Dendritic cell treated with granulocyte-macrophage colony-stimulating factor and Interleukin-4, amounts not matched to agents 40 ng/mL and 50 ng/mL, for 4 days (primary cell): Measurements from ENCODE around the gene ZGPAT.

Experiments
- H3K27ac Mint-ChIP-seq: one replicate; pipeline ENCODE4 v1.8.0; 2022; ENCODE audit warnings: mild to moderate bottlenecking, mixed read lengths
- H3K27me3 Mint-ChIP-seq: one replicate; pipeline ENCODE4 v1.8.0; 2022; ENCODE audit warnings: mild to moderate bottlenecking, mixed read lengths
- H3K36me3 Mint-ChIP-seq: one replicate; pipeline ENCODE4 v1.8.0; 2022; ENCODE audit warnings: low read depth, mixed read lengths
- H3K4me1 Mint-ChIP-seq: one replicate; pipeline ENCODE4 v1.8.0; 2022; ENCODE audit warnings: low read depth, mixed read lengths
- H3K4me3 Mint-ChIP-seq: one replicate; pipeline ENCODE4 v1.8.0; 2022; ENCODE audit warnings: mild to moderate bottlenecking, moderate library complexity, mixed read lengths
- H3K9me3 Mint-ChIP-seq: one replicate; pipeline ENCODE4 v1.8.0; 2022; ENCODE audit warnings: mixed read lengths
- intact Hi-C: fragments of 100-400 bp; cut with micrococcal nuclease; formaldehyde crosslinking; loops from one replicate; pipeline ENCODE4 v1.15.0; 2022

ZGPAT gene

DNA sequence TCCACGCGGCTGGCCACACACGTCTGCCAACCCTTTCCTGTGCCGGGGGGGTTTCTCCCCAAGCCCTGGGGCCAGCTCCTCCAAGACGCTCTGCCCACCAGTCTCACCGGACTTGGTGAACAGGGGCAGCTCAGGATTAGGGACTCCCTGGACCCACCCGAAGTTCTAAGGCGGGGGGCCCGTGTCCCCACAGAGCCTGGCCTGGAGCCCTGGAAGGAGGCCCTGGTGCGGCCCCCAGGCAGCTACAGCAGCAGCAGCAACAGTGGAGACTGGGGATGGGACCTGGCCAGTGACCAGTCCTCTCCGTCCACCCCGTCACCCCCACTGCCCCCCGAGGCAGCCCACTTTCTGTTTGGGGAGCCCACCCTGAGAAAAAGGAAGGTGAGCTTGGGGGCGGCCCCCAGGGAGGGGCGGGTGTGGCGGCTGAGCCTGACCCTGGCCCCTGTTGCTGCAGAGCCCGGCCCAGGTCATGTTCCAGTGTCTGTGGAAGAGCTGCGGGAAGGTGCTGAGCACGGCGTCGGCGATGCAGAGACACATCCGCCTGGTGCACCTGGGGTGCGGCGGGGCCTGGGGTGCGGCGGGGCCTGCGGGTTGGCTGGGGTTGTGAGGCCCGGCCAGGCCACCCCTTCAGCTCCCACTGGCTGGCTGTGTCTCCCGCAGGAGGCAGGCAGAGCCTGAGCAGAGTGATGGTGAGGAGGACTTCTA is 34.0 kb downstream of the ZGPAT start:
- H3K4me3 Mint-ChIP-seq: no peak overlapping the region
- H3K27me3 Mint-ChIP-seq: peaks cover 16% of the 10 kb centered on the region
- H3K27ac Mint-ChIP-seq: peak overlapping the region; percentile 25
- H3K4me1 Mint-ChIP-seq: peaks cover 30% of the 10 kb centered on the region
- intact Hi-C loops: no loop called here
- H3K36me3 Mint-ChIP-seq: peaks cover 55% of the 10 kb centered on the region
- H3K9me3 Mint-ChIP-seq: no peaks in the 10 kb centered on the region

DNA sequence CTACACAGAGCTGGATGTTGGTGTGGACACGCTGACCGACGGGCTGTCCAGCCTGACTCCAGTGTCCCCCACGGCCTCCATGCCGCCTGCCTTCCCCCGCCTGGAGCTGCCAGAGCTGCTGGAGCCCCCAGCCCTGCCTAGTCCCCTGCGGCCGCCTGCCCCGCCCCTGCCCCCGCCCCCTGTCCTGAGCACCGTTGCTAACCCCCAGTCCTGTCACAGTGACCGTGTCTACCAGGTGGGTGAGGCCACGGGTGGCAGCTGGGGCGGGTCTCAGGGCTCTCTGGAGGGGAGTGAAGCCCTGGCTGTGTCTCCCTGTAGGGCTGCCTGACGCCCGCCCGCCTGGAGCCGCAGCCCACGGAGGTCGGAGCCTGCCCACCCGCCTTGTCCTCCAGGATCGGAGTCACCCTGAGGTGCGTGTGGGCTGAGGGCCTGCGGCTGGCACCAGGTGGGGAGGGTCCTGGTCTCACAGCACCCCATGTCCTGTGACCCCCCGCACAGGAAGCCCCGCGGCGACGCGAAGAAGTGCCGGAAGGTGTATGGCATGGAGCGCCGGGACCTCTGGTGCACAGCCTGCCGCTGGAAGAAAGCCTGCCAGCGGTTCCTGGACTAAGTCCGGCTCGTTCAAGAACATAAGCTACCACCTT is 34.7 kb downstream of the ZGPAT start:
- H3K27me3 Mint-ChIP-seq: peaks cover 9% of the 10 kb centered on the region
- intact Hi-C loops: no loop called here
- H3K9me3 Mint-ChIP-seq: no peaks in the 10 kb centered on the region
- peaks cover 59% of the 10 kb centered on the region for H3K36me3 Mint-ChIP-seq
- no peak overlapping the region for H3K4me3 Mint-ChIP-seq
- no peak overlapping the region for H3K27ac Mint-ChIP-seq
- H3K4me1 Mint-ChIP-seq: peaks cover 23% of the 10 kb centered on the region

DNA sequence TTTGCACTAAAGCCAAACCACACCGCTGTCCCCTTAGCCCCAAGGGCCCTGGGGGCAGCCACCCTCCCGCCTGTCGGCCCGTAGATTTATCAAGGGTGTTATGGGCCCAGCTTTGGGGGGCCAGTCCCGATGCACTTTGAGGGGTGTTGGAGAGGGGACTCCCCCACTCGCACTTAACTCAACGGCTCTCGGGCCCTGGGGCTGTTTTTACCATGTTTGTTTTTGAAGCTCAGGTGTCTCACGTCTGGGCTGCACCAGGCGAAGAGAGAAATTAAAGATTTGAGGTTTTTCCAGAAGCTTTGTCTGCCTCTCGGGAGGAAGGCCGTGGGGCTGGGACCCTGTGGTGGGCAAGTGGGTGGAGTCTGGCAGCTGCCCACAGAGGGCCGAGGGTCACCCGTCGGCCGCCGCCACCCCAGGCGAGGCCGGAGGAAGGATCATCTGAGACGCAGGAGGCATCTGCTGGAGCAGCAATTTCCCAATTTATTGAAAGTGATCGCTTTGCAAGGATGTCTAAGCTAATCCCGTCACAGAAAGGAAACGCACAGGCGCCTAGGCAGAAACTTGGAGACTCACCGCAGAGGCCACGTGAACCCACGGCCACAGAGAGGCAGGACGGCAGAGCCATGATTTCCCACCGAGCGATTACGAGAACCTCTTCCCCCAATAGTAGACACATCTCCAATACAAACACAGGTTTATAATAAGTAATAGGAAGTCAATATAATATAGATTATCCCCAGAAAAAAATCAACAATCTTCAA is 35.6 kb downstream of the ZGPAT start:
- intact Hi-C loops: no loop called here
- Mint-ChIP-seq H3K4me1 (peaks cover 17% of the 10 kb centered on the region), H3K4me3 (no peak overlapping the region), H3K27me3 (peaks cover 4% of the 10 kb centered on the region), H3K9me3 (no peaks in the 10 kb centered on the region), H3K36me3 (peaks cover 68% of the 10 kb centered on the region), H3K27ac (no peak overlapping the region)

DNA sequence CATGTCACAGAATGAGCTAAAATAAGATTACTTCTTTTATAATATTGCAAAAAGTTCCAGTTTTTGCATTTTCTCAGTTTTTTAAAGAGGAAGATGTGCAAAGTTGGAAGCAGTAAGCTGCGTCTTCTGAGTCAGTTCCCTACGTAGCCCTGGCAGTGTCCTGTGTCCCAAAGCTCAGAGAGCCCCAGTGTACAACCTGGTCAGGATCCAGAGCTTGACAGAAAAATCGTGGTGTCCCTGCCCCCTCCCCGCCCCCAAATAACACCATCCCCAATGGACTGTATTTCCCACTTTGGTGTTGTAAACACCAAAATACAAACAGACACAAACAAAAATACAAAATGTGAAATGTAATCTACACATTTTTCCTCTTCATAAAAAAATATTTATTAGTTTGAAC is 36.3 kb downstream of the ZGPAT start:
- Mint-ChIP-seq H3K9me3 (no peaks in the 10 kb centered on the region), H3K36me3 (peaks cover 76% of the 10 kb centered on the region), H3K4me3 (no peak overlapping the region), H3K27ac (no peak overlapping the region), H3K27me3 (no peaks in the 10 kb centered on the region), H3K4me1 (peaks cover 14% of the 10 kb centered on the region)
- intact Hi-C loops: no loop called here

DNA sequence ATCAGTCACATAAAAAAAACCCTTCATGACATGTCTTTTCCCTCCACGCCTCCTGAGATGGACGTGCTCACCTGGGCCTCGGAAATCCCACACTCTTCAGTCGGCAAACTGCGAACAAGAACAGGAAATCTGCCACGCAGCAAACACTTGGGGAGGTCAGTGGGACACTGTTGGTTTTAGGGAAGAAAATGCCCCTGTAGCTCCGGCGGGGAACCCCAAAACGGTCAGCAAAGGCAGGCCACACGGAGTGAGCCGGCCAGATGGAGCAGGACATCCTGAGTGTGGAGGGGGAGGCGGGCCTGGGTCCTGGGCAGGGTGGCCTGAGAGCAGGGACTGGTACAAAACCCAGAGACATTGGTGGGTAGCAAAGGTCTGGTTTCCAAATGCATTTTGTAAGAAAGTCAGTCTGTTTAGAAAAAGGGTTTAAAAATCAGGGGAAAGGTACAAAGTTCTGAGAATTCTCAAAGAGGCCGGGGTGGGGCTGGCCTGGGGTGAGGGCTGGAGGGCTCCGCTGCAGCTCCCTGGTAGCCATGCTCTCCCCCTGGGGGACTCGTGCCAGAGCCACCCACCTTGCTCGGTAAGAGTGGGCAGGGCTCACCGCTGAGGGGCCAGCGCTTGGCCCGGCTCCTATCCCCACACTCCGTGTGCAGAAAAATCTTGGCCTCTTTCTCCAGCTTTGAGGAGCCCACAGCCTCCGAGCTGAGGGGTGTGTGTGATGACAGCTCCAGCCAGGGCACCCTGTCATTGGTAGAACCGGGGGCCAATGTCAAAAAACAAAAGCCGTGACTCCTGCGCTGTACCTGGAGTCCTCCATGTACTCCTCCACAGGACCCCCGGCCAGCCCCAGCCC is 37.0 kb downstream of the ZGPAT start:
- H3K27me3 Mint-ChIP-seq: no peaks in the 10 kb centered on the region
- H3K9me3 Mint-ChIP-seq: no peaks in the 10 kb centered on the region
- intact Hi-C loops: no loop called here
- peaks cover 82% of the 10 kb centered on the region for H3K36me3 Mint-ChIP-seq
- peaks cover 14% of the 10 kb centered on the region for H3K4me1 Mint-ChIP-seq
- peak overlapping the region; percentile 10 for H3K27ac Mint-ChIP-seq
- no peak overlapping the region for H3K4me3 Mint-ChIP-seq

DNA sequence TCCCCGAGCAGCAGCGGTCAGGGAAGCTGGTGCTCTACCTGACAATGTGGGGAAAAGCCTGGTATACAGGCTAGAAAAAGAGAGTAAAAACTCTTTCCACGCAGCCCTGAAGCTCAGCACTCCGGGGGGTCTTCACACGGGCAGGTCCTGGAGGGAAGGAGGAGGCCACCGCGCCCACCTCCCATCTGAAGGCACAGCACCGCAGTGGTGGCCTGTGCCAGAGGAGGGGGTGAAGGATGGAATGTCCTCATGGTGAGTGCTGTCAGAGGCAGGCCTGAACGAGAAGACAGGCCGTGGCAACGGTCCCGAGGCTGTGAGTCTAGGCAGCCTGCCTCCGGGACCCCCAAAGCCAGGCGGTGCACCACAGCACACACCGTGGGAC is 37.6 kb downstream of the ZGPAT start:
- intact Hi-C loops: no loop called here
- H3K27ac Mint-ChIP-seq: no peak overlapping the region
- H3K4me1 Mint-ChIP-seq: peaks cover 14% of the 10 kb centered on the region
- no peak overlapping the region for H3K4me3 Mint-ChIP-seq
- no peaks in the 10 kb centered on the region for H3K9me3 Mint-ChIP-seq
- peaks cover 89% of the 10 kb centered on the region for H3K36me3 Mint-ChIP-seq
- H3K27me3 Mint-ChIP-seq: no peaks in the 10 kb centered on the region

DNA sequence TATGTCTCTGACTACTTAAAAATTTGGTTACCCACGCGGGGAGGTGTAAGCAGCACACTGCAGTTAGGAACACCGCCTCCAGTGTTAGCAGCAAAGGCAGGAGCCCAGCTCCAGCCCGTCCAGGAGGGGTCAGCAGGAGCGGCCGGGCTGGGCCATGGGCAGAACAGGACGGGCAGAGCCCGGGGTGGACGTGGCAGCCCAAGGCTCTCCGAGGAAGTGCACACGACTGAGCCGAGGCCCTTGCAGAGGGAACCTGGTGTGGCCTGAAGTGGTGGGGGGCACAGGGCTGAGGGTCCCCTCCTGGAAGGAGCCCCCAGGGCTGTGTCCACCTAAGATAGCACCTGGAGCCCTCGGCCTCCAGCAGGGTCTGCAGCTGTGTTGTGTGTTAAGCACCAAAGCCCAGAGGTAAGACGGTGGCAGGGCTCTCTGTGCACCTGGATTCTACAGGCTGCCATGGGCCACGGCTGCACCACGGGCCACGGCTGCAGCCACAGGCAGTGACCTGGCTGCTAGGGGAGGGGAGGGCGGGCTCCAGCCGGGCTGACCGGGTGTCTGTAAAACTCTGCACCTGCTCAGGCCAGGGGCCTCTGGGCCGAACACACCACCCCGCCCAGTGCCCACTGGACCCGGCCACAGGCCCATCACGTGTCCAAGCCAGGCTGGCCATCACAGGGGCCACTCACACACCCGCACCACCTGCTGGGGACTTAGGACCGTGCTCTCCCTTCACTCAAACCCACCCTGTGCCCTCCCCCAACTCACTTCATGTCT is 38.3 kb downstream of the ZGPAT start:
- Mint-ChIP-seq H3K4me3 (no peak overlapping the region), H3K27me3 (no peaks in the 10 kb centered on the region), H3K9me3 (no peaks in the 10 kb centered on the region), H3K27ac (no peak overlapping the region), H3K36me3 (peaks cover 96% of the 10 kb centered on the region), H3K4me1 (peaks cover 8% of the 10 kb centered on the region)
- intact Hi-C loops: no loop called here

DNA sequence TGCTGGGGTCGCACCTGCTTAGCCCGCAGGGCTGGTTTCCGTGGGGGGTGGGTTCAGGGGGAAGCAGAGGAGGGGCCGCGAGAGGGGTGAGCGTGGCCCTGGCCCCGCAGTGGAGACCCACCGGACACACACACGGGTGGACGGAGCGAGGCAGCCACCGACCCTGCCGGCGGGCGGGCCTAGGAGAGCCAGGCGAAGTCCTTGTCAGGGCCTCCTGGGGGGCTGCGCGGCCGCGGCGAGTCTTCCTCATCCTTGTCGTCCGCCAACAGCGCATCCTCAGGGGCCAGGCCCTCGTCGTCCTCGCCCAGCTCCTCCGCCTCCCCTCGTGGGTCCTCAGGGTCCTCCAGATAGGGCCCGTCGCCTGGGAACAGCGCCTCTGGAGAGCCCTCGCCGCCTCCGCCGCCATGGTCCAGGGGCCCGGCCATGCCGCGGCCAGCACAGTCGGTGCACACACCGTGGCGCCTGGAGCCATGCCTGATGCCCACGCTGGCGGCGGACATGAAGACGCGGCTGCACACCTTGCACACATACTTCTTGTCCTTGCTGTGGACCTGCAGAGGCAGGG is 39.0 kb downstream of the ZGPAT start:
- peaks cover 1% of the 10 kb centered on the region for H3K4me1 Mint-ChIP-seq
- H3K9me3 Mint-ChIP-seq: no peaks in the 10 kb centered on the region
- peaks cover 98% of the 10 kb centered on the region for H3K36me3 Mint-ChIP-seq
- no peak overlapping the region for H3K4me3 Mint-ChIP-seq
- peaks cover under 1% of the 10 kb centered on the region for H3K27me3 Mint-ChIP-seq
- H3K27ac Mint-ChIP-seq: no peak overlapping the region
- intact Hi-C loops: no loop called here

DNA sequence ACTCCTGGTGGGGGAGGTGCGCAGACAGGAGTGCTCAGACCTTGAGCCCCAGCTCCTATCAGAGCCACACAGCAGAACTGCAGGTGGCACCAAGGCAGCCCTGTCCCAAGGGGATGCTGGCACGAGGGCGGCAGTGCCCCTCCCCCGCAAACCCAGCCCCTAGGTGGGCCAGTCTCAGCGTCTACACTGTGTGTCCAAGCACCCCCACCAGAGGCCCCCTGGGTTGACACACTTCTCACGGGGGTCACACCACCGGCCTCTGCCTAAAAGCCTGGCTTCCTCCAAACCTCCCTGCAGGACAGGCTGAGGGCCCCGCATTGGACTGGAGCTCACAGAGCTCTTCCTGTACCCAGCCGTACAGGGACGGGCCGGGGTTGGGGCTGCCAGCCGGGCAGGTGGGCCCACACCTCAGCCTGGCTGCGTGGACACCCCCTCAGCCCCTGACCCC is 39.8 kb downstream of the ZGPAT start:
- H3K9me3 Mint-ChIP-seq: no peaks in the 10 kb centered on the region

DNA sequence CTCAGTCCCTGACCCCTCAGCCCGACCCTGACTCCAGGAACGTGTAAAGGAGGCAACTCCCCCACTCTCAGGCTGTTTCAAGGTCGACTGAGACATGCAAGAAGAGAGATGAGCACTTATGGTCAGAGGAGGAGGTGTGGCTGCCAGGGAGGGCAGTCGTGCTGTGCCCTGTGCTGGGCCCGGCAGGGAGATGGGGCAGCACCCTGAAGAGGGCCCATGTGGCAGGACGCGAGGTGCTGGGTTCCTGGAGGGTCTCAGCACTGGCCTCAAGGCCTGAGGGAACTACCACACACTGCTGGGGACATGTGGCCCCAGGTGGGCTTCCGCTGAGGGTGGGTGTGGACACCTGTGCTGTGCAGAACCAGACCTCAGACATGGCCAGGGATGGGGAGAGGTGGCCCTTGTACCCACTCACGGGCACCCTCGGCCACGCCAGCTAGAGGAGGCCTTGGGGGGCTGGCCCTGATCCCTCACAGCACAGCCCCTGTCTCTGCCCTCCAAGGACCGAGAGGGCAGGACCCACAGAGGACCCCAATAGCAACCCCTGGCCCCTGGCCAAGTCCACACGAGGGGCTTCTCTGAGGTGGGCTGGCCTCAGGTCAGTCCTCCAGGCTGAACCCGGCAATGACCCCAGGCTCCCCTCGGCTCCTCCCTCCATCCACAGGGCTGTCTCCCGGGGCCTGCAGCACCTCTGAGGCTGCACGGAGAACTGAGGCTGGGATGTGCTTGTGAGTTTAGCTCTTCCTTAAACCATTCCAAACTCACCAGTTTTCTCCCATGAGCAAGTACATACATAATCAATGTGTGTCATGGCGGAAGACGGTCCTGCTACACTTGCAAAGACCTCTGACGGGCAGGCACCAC is 40.5 kb downstream of the ZGPAT start:
- peaks cover 3% of the 10 kb centered on the region for H3K27me3 Mint-ChIP-seq
- peaks cover 98% of the 10 kb centered on the region for H3K36me3 Mint-ChIP-seq
- H3K4me3 Mint-ChIP-seq: no peak overlapping the region
- peak overlapping the region; percentile 22 for H3K27ac Mint-ChIP-seq
- intact Hi-C loops: no loop called here
- peaks cover 5% of the 10 kb centered on the region for H3K4me1 Mint-ChIP-seq
- H3K9me3 Mint-ChIP-seq: no peaks in the 10 kb centered on the region

More for the DNA sequence above, 39.8 kb downstream of the ZGPAT start:
- H3K4me1 Mint-ChIP-seq: peaks cover 5% of the 10 kb centered on the region
- intact Hi-C loops: no loop called here
- H3K27ac Mint-ChIP-seq: no peak overlapping the region
- no peak overlapping the region for H3K4me3 Mint-ChIP-seq
- peaks cover 98% of the 10 kb centered on the region for H3K36me3 Mint-ChIP-seq
- H3K27me3 Mint-ChIP-seq: peaks cover 3% of the 10 kb centered on the region

DNA sequence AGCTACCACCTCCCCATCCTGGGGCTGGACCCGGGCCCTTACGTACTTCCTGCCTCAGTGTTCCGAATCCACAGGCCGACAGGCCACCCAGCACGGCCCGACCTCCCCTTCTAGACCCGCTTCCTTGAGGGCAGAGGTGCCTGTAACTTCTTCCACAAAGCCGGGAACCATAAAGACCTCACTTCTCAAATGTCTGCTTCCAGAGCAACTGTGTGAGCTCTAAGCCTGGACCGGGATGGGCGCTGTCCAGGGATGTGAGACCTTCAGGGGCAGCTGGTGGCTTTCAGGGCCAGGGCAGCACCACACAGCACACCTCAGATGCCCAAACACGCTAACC is 41.1 kb downstream of the ZGPAT start:
- H3K27ac Mint-ChIP-seq: peak overlapping the region; percentile 22
- H3K36me3 Mint-ChIP-seq: peaks cover 98% of the 10 kb centered on the region
- H3K4me1 Mint-ChIP-seq: peaks cover 5% of the 10 kb centered on the region
- intact Hi-C loops: no loop called here
- H3K4me3 Mint-ChIP-seq: no peak overlapping the region
- H3K27me3 Mint-ChIP-seq: peaks cover 3% of the 10 kb centered on the region
- H3K9me3 Mint-ChIP-seq: no peaks in the 10 kb centered on the region
